NB4 (cell line): Measurements from ENCODE around the gene DAPK1.

Source experiments
- POLR2A ChIP-seq: IDR thresholded peaks from 2 replicates; pipeline ENCODE4 v1.6.1; 2011; ENCODE audit warnings: mild to moderate bottlenecking; ENCODE audit not compliant: insufficient read length; ENCODE audit errors: extremely low read depth
- TF ChIP-seq, protein P1 (sequence below): IDR thresholded peaks from one replicate; pipeline ENCODE4 v1.5.1; 2012; ENCODE audit warnings: low read depth, low read length

DNA sequence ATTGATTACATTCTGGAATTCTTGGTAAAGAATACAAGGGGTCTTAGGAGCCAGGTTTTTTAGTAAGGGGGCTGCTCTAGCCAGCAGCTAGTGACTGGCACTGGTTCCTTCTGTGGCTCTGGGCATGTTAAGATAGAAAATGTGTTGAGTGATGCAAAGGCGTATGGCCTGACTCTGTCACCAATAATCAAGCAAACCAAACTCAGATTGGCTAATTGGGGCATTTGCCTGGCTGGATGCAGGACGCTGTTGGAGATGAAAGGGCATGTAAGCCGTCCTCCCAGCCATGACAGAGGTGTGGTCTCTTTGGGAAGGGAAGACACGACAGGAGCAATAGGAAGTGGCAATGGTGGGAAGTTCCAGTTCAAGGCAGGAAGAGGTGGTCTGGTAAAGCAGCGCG is 140.6 kb downstream of the DAPK1 start:
- TF ChIP-seq, protein P1, sequence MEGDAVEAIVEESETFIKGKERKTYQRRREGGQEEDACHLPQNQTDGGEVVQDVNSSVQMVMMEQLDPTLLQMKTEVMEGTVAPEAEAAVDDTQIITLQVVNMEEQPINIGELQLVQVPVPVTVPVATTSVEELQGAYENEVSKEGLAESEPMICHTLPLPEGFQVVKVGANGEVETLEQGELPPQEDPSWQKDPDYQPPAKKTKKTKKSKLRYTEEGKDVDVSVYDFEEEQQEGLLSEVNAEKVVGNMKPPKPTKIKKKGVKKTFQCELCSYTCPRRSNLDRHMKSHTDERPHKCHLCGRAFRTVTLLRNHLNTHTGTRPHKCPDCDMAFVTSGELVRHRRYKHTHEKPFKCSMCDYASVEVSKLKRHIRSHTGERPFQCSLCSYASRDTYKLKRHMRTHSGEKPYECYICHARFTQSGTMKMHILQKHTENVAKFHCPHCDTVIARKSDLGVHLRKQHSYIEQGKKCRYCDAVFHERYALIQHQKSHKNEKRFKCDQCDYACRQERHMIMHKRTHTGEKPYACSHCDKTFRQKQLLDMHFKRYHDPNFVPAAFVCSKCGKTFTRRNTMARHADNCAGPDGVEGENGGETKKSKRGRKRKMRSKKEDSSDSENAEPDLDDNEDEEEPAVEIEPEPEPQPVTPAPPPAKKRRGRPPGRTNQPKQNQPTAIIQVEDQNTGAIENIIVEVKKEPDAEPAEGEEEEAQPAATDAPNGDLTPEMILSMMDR, result no peak
- TF ChIP-seq POLR2A, result no peak
